B cell (primary cell): ENCODE results near the gene EHD4. TPM values are rescaled to one million over a fixed set of nuclear protein-coding genes. Genes with fewer than 3 reads are reported as not detected.

Source experiments
- ATAC-seq: fragments of 200-7000 bp; cut with Tn5 transposase; one replicate; pipeline ENCODE4 v1.10.0; 2021; ENCODE audit warnings: low read depth, mild to moderate bottlenecking, moderate number of reproducible peaks, moderate library complexity
- CTCF ChIA-PET: fragments of 350-600 bp; sonication (Branson Sonifier 250); formaldehyde crosslinking; loops from one replicate; lab custom pipeline; 2021; ENCODE audit warnings: antibody characterized with exemption, inconsistent platforms; lab: Charles Lee
- POLR2A ChIA-PET: fragments of 350-600 bp; sonication (Branson Sonifier 250); formaldehyde crosslinking; loops from one replicate; lab custom pipeline; 2021; ENCODE audit warnings: antibody characterized with exemption; lab: Charles Lee
- DNase-seq: peaks from one replicate; pipeline ENCODE4 v3.0.0; 2013
- H2AFZ ChIP-seq: 2 replicates; pipeline ENCODE4 v1.6.1; 2012; ENCODE audit warnings: mild to moderate bottlenecking, low read depth, low read length; ENCODE audit not compliant: insufficient read depth, poor library complexity, severe bottlenecking
- H3K27ac ChIP-seq, 2 donors: 1 replicate in 1 of 2; 2 replicates in 1 of 2; pipeline ENCODE4 v1.5.1; 2012 to 2013; ENCODE audit warnings: low read length in 2 of 2, mild to moderate bottlenecking in 2 of 2, moderate library complexity in 1 of 2
- H3K27me3 ChIP-seq, 4 experiments: fragments of 200-600 bp in 1 of 4; sonication (generic) in 1 of 4; replicated peaks in 1 of 4; 1 replicate in 2 of 4; 2 replicates in 2 of 4; pipeline versions ENCODE4 v1.6.1 to v1.7.0; 2013 to 2016; ENCODE audit warnings: low read length in 3 of 4, mild to moderate bottlenecking in 2 of 4, mixed read lengths in 1 of 4, moderate library complexity in 1 of 4; ENCODE audit not compliant: insufficient read depth in 4 of 4, control insufficient read depth in 3 of 4; ENCODE audit errors: control extremely low read depth in 1 of 4
- H3K36me3 ChIP-seq, 2 experiments: replicated peaks in 1 of 2; 1 replicate in 1 of 2; 2 replicates in 1 of 2; pipeline versions ENCODE4 v1.6.1 to v1.7.1; 2013; ENCODE audit warnings: low read length in 1 of 2; ENCODE audit not compliant: insufficient read depth in 2 of 2, control insufficient read depth in 1 of 2; ENCODE audit errors: control extremely low read depth in 1 of 2, extremely low read depth in 1 of 2
- H3K4me1 ChIP-seq, 2 donors: fragments of 200-600 bp in 1 of 2; sonication (generic) in 1 of 2; 1 replicate in 1 of 2; 2 replicates in 1 of 2; pipeline versions ENCODE4 v1.5.1 to v1.6.1; 2013 to 2017; ENCODE audit warnings: low read length in 2 of 2; ENCODE audit not compliant: control insufficient read depth in 2 of 2, insufficient read depth in 2 of 2
- H3K4me2 ChIP-seq: replicated peaks from 2 replicates; pipeline ENCODE3; 2012; ENCODE audit warnings: mild to moderate bottlenecking, low read depth, low read length; ENCODE audit not compliant: poor library complexity, severe bottlenecking
- H3K4me3 ChIP-seq, 5 experiments: fragments of 200-600 bp in 1 of 5; sonication (generic) in 1 of 5; 1 replicate in 3 of 5; 2 replicates in 2 of 5; pipeline versions ENCODE4 v1.5.1 to v1.7.0; 2011 to 2016; ENCODE audit warnings: low read length in 4 of 5, mild to moderate bottlenecking in 4 of 5, low read depth in 2 of 5, control low read depth in 1 of 5, moderate library complexity in 1 of 5; ENCODE audit not compliant: insufficient read depth in 1 of 5; ENCODE audit errors: control extremely low read depth in 1 of 5, extremely low read depth in 1 of 5
- H3K79me2 ChIP-seq: fragments of 200-600 bp; sonication (generic); one replicate; pipeline ENCODE4 v1.6.0; 2016; ENCODE audit warnings: low read length; ENCODE audit not compliant: control insufficient read depth, insufficient read depth
- H3K9ac ChIP-seq: fragments of 200-600 bp; sonication (generic); 2 replicates; pipeline ENCODE4 v1.6.1; 2017; ENCODE audit warnings: mild to moderate bottlenecking, low read length, moderate library complexity
- H3K9me3 ChIP-seq, 3 donors: one replicate each; pipeline versions ENCODE4 v1.6.1 to v1.7.1; 2013; ENCODE audit warnings: low read length in 2 of 3; ENCODE audit not compliant: control insufficient read depth in 2 of 3, insufficient read depth in 1 of 3; ENCODE audit errors: control extremely low read depth in 1 of 3
- H4K20me1 ChIP-seq: 2 replicates; pipeline ENCODE4 v1.6.0; 2012; ENCODE audit warnings: mild to moderate bottlenecking, low read length; ENCODE audit not compliant: insufficient read depth, control insufficient read depth, poor library complexity, severe bottlenecking
- H3K27ac Mint-ChIP-seq: one replicate; pipeline ENCODE4 v1.8.0; 2021; ENCODE audit warnings: mixed read lengths
- H3K27me3 Mint-ChIP-seq: one replicate; pipeline ENCODE4 v1.8.0; 2021; ENCODE audit warnings: mixed read lengths
- H3K4me1 Mint-ChIP-seq: one replicate; pipeline ENCODE4 v1.8.0; 2021; ENCODE audit warnings: mixed read lengths
- H3K4me3 Mint-ChIP-seq: one replicate; pipeline ENCODE4 v1.8.0; 2021; ENCODE audit warnings: mixed read lengths
- H3K9me3 Mint-ChIP-seq: one replicate; pipeline ENCODE4 v1.8.0; 2022; ENCODE audit warnings: mixed read lengths; ENCODE audit not compliant: insufficient read depth
- EZH2 ChIP-seq: IDR thresholded peaks from 2 replicates; pipeline ENCODE4 v1.6.1; 2012; ENCODE audit warnings: borderline replicate concordance, low read depth, mild to moderate bottlenecking, moderate library complexity, low read length; ENCODE audit not compliant: insufficient read depth, poor library complexity, severe bottlenecking
- WGBS: methylation state at CpG from one replicate; pipeline ENCODE4 v1.1.5; 2013; ENCODE audit warnings: missing lambda C conversion rate; ENCODE audit not compliant: insufficient coverage; 5-methylcytosine and 5-hydroxymethylcytosine counted together
- intact Hi-C: fragments of 100-400 bp; cut with micrococcal nuclease; formaldehyde crosslinking; loops from one replicate; pipeline ENCODE4 v1.10.0; 2022
- polyA plus RNA-seq: library from polyadenylated mRNA; depleted of rRNA; stranded (reverse); fragments of >200 nt; gene quantifications from 2 replicates; pipeline ENCODE4 v1.2.3, GENCODE V29; 2012
- total RNA-seq, 2 donors: library from RNA; stranded (reverse); fragments of 120-200 nt in 1 of 2; gene quantifications; 1 replicate in 1 of 2; 2 replicates in 1 of 2; pipeline versions ENCODE4 v1.2.3 to v1.2.4, GENCODE V29; 2013 to 2022
- TF ChIP-seq, protein P1 (sequence below): fragments of 200-600 bp; IDR thresholded peaks from one replicate; pipeline ENCODE4 v1.8.0; 2022; ENCODE audit warnings: antibody characterized with exemption, mild to moderate bottlenecking

Gene EHD4
- total and polyA plus RNA-seq, 2 donors (not counting 1 experiment from before 2014, with no cell fraction given), result 3.1 to 12.7 TPM

DNA sequence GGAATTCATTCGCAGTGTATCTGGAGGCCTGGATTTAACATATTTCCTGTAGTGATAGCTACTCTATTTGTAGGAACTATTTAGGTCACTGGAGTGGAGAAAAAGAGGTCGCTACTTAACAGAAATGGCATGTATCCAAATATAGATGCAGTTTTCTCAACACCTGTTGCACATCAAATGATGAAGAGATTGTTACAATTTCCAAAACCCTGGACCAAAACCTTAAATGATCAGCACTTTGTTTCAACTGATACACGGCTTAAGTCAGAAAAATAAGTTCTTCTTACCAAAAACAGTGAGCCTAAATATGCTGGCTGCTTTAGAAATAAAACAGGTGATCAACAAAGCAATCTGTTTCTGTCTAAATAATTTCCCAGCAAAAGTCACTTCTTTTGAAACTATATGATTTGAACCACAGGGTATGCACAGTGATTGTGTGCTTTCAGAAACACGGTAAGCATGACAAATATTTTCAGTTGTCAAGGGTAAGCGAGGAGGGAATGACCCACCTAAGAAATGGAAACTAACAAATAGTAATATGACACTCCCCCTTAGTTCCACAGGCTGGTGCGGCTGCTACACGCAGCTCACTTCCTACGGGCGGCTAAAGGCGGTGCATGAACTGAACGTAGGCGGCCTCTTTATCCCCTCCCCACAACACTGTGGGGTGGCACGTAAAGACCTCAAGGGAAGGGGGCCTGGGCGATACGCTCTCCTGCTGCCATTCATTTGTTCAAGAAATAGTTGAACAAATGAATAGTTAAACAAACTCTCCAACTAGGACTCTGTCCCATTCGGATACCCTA is 1.1 kb downstream of the EHD4 start:
- 0% methylated on average over 9 of the region's 16 CpGs for WGBS
- Mint-ChIP-seq H3K4me3 (peak overlapping the region; percentile 90), H3K4me1 (peaks cover 58% of the 10 kb centered on the region), H3K27me3 (peaks cover 16% of the 10 kb centered on the region), H3K27ac (peak overlapping the region; percentile 89), H3K9me3 (no peaks in the 10 kb centered on the region)
- DNase-seq, result peak; percentile 77
- POLR2A ChIA-PET, result interaction anchor here (0.5 to 1.5 kb wide), 2 partner anchors 37 to 66 kb away, joined by 3 to 7 read pairs; no protein-coding TSS in a partner anchor
- H3K4me1 ChIP-seq, result peaks cover 55 to 56% of the 10 kb centered on the region in 2 donors
- H3K79me2 ChIP-seq, result peaks cover 40% of the 10 kb centered on the region
- H3K4me3 ChIP-seq, result peak overlapping the region; percentile 62 to 95 (median 83)
- peak overlapping the region; percentile 90 for H3K4me2 ChIP-seq
- peak; percentile 40 for ATAC-seq
- CTCF ChIA-PET, result interaction anchor here (0.8 to 2.5 kb wide), 6 partner anchors 18 to 67 kb away, joined by 3 to 14 read pairs (median 4); no protein-coding TSS in a partner anchor
- H3K27me3 ChIP-seq, result no peaks in the 10 kb centered on the region
- H3K9me3 ChIP-seq, result no peaks in the 10 kb centered on the region
- peak overlapping the region; percentile 89 for H3K9ac ChIP-seq
- intact Hi-C loops, result loop anchor here (1.0 to 10.0 kb wide), 6 partner anchors 42 to 1276 kb away; partner anchors contain the start of genes GANC, RAD51, RTF1 and SPTBN5
- no peaks in the 10 kb centered on the region for H3K36me3 ChIP-seq
- peak overlapping the region; percentile 71 to 84 for H3K27ac ChIP-seq
- peak overlapping the region; percentile 85 for H2AFZ ChIP-seq
- no peak for TF ChIP-seq EZH2
- TF ChIP-seq, protein P1, sequence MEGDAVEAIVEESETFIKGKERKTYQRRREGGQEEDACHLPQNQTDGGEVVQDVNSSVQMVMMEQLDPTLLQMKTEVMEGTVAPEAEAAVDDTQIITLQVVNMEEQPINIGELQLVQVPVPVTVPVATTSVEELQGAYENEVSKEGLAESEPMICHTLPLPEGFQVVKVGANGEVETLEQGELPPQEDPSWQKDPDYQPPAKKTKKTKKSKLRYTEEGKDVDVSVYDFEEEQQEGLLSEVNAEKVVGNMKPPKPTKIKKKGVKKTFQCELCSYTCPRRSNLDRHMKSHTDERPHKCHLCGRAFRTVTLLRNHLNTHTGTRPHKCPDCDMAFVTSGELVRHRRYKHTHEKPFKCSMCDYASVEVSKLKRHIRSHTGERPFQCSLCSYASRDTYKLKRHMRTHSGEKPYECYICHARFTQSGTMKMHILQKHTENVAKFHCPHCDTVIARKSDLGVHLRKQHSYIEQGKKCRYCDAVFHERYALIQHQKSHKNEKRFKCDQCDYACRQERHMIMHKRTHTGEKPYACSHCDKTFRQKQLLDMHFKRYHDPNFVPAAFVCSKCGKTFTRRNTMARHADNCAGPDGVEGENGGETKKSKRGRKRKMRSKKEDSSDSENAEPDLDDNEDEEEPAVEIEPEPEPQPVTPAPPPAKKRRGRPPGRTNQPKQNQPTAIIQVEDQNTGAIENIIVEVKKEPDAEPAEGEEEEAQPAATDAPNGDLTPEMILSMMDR, result no peak
- no peaks in the 10 kb centered on the region for H4K20me1 ChIP-seq
